ENCODE measurements around the gene TCAIM.

GRCh38 chr3:44339181-44340057 is 853 bp downstream of the TCAIM start:
- no peak for TF ChIP-seq CTCF (conservative IDR thresholded peaks at IDR 0.05; ENCODE audit: low read depth, low read length)
- TF ChIP-seq EZH2 (IDR thresholded peaks at IDR 0.05; ENCODE audit: low read length, unreplicated experiment): no peak

Measured in PC-3 (cell line).